MM.1S (cell line): ENCODE measurements around the gene ARHGAP27.

Experiments used
- DNase-seq: peaks from one replicate; pipeline ENCODE4 v3.0.0-alpha.2; 2015
- H2AFZ ChIP-seq: fragments of 300-600 bp; sonication (generic); 2 replicates; pipeline ENCODE4 v1.6.0; 2016; ENCODE audit warnings: antibody characterized with exemption, low read length
- H3F3A ChIP-seq: fragments of 300-600 bp; sonication (generic); 2 replicates; pipeline ENCODE4 v1.6.1; 2016; ENCODE audit warnings: mild to moderate bottlenecking, antibody characterized with exemption, low read length, moderate library complexity, mixed read lengths; ENCODE audit not compliant: insufficient read depth
- H3K27ac ChIP-seq: fragments of 300-600 bp; sonication (generic); 2 replicates; pipeline ENCODE4 v1.5.1; 2016; ENCODE audit warnings: mild to moderate bottlenecking, low read length
- H3K27me3 ChIP-seq: fragments of 300-600 bp; sonication (generic); replicated peaks from 2 replicates; pipeline ENCODE4 v1.6.0; 2016; ENCODE audit warnings: low read length; ENCODE audit not compliant: insufficient read depth
- H3K36me3 ChIP-seq: fragments of 300-600 bp; sonication (generic); replicated peaks from 2 replicates; pipeline ENCODE4 v1.6.1; 2016; ENCODE audit warnings: mild to moderate bottlenecking, low read length, mixed read lengths; ENCODE audit not compliant: insufficient read depth
- H3K4me1 ChIP-seq: fragments of 300-600 bp; sonication (generic); 2 replicates; pipeline ENCODE4 v1.6.1; 2016; ENCODE audit warnings: low read length, mixed read lengths
- H3K4me2 ChIP-seq: fragments of 300-600 bp; sonication (generic); 2 replicates; pipeline ENCODE4 v1.6.0; 2016; ENCODE audit warnings: low read depth, low read length
- H3K4me3 ChIP-seq: fragments of 300-600 bp; sonication (generic); 2 replicates; pipeline ENCODE4 v1.5.1; 2016; ENCODE audit warnings: low read length, mixed read lengths
- H3K79me2 ChIP-seq: fragments of 300-600 bp; sonication (generic); 2 replicates; pipeline ENCODE4 v1.6.1; 2016; ENCODE audit warnings: mixed run types, low read length, mixed read lengths
- H3K9ac ChIP-seq: fragments of 300-600 bp; sonication (generic); 2 replicates; pipeline ENCODE4 v1.6.1; 2016; ENCODE audit warnings: low read length, mixed read lengths
- H3K9me2 ChIP-seq: fragments of 300-600 bp; sonication (generic); replicated peaks from 2 replicates; pipeline ENCODE4 v1.6.1; 2016; ENCODE audit warnings: mild to moderate bottlenecking, low read length, mixed read lengths; ENCODE audit not compliant: insufficient read depth
- H3K9me3 ChIP-seq: fragments of 300-600 bp; sonication (generic); replicated peaks from 2 replicates; pipeline ENCODE4 v1.6.1; 2016; ENCODE audit warnings: mild to moderate bottlenecking, low read length, mixed read lengths; ENCODE audit not compliant: insufficient read depth
- H4K20me1 ChIP-seq: fragments of 300-600 bp; sonication (generic); 2 replicates; pipeline ENCODE4 v1.6.1; 2016; ENCODE audit warnings: mild to moderate bottlenecking, low read length, moderate library complexity, mixed read lengths; ENCODE audit not compliant: insufficient read depth
- EZH2 ChIP-seq: fragments of 300-600 bp; sonication (generic); optimal IDR thresholded peaks from 2 replicates; pipeline ENCODE3; 2017; ENCODE audit warnings: low read depth, mild to moderate bottlenecking, antibody characterized with exemption, low read length, mixed read lengths
- EZH2phosphoT487 ChIP-seq: fragments of 300-600 bp; sonication (generic); IDR thresholded peaks from 2 replicates; pipeline ENCODE4 v1.6.1; 2018; ENCODE audit warnings: antibody characterized with exemption, low read length
- TF ChIP-seq, protein P1 (sequence below): fragments of 300-600 bp; sonication (generic); IDR thresholded peaks from 2 replicates; pipeline ENCODE4 v1.5.1; 2016; ENCODE audit warnings: antibody characterized with exemption, low read length, mixed read lengths

The ARHGAP27 gene

DNA sequence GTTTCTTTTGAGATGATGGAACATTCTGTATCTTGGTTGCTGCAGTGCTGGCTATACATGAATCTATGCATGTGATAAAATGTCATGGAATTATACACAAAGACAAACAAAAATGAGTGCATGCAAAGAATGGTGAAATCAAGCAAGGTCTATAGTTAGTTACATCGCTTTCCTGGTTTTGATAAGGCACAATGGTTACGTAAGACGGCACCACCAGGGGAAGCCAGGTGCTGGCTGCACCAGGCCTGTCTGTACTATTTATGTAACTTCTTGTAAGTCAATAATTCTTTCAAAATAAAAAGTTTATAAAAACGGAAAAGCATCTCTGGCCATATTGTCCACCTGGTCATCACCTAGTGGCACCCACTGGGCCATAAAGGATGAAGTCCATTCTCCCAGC is 46.5 kb downstream of the ARHGAP27 start:
- Histone ChIP-seq H3K27ac (no peak overlapping the region), H3K4me1 (0 out of 2 replicates have a peak, but pooled peaks cover 3% of the 10 kb centered on the region), H3K36me3 (no peaks in the 10 kb centered on the region), H2AFZ (no peak overlapping the region), H3K79me2 (no peaks in the 10 kb centered on the region), H3F3A (no peaks in the 10 kb centered on the region), H3K4me2 (no peak overlapping the region), H3K9ac (no peak overlapping the region), H3K9me3 (no peaks in the 10 kb centered on the region), H3K9me2 (no peaks in the 10 kb centered on the region), H3K4me3 (no peak overlapping the region), H3K27me3 (no peaks in the 10 kb centered on the region), H4K20me1 (no peaks in the 10 kb centered on the region)
- no peak for DNase-seq
- TF ChIP-seq, protein P1, sequence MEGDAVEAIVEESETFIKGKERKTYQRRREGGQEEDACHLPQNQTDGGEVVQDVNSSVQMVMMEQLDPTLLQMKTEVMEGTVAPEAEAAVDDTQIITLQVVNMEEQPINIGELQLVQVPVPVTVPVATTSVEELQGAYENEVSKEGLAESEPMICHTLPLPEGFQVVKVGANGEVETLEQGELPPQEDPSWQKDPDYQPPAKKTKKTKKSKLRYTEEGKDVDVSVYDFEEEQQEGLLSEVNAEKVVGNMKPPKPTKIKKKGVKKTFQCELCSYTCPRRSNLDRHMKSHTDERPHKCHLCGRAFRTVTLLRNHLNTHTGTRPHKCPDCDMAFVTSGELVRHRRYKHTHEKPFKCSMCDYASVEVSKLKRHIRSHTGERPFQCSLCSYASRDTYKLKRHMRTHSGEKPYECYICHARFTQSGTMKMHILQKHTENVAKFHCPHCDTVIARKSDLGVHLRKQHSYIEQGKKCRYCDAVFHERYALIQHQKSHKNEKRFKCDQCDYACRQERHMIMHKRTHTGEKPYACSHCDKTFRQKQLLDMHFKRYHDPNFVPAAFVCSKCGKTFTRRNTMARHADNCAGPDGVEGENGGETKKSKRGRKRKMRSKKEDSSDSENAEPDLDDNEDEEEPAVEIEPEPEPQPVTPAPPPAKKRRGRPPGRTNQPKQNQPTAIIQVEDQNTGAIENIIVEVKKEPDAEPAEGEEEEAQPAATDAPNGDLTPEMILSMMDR = no peak
- TF ChIP-seq EZH2 (no peak), EZH2phosphoT487 (no peak)

DNA sequence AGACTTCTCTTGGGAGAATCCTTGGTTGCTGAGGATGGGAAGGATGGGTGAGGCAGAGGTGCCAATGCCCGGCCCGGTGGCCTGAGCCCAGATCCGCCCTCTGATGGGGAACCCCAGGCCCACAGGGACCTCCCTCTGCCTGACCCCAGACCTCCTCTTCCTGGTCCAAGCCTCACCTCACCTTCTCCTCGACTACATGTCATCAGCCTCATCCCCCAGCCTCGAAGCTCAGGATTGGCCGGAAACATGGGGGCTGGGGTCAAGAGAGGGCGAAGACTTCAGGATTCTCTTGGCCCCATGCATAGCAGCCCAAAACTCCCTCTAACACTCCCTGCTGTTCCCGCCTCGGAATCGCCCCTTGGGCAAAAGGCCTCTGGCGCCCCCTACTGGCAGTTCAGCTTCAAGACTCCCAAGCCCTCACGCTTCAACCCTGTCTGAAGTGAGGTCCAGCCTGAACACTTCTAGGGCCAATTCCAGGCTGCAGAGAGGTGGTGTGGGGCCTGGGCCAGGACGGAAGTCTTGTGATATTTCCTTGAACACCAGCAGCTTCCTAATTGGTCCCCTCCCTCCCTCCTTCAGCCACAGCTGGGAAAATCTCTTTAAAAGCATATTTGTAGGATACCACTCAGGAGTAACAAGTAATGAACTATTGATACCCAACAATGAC is 47.2 kb downstream of the ARHGAP27 start:
- H3K36me3 ChIP-seq = no peaks in the 10 kb centered on the region
- H3K79me2 ChIP-seq = no peaks in the 10 kb centered on the region
- peak; percentile 87 for DNase-seq
- H3K9me3 ChIP-seq = no peaks in the 10 kb centered on the region
- H3K9ac ChIP-seq = no peak overlapping the region; the same call in 1 of the 2 replicates
- no peak overlapping the region for H3K4me3 ChIP-seq
- TF ChIP-seq, protein P1 = peak; percentile 99
- TF ChIP-seq EZH2phosphoT487 (no peak), EZH2 (no peak)
- H3K4me2 ChIP-seq = no peak overlapping the region
- peak overlapping the region; percentile 36 for H2AFZ ChIP-seq
- no peaks in the 10 kb centered on the region for H3K27me3 ChIP-seq
- no peaks in the 10 kb centered on the region for H4K20me1 ChIP-seq
- no peak overlapping the region for H3K27ac ChIP-seq
- H3K9me2 ChIP-seq = no peaks in the 10 kb centered on the region
- H3K4me1 ChIP-seq = peaks cover 7% of the 10 kb centered on the region
- H3F3A ChIP-seq = peaks cover 5% of the 10 kb centered on the region

DNA sequence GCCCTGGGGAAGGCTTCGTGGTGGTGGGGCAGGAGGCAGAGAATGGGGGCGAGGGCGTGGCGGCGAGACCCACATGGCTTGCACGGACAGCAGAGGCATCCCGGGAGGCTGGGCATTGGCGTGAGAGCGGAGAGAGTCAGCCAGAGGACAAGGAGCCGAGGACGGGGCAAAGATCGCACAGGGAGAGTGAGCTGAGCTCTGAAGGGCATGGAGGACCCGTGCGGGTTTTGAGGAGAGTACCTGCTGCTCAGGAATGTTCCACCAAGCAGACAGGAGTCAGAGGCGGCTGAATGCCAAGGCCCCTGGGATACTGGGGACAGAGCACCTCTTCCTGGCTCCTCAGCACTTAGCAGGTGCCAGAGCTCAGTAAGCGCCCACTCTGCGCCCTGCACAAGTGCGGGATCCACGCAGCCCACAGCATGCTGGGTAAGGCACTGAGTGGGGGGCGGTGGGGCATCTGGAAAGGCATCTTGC is 47.8 kb downstream of the ARHGAP27 start:
- H3K79me2 ChIP-seq = no peaks in the 10 kb centered on the region
- H4K20me1 ChIP-seq = no peaks in the 10 kb centered on the region
- H3K27ac ChIP-seq = no peak overlapping the region
- H3K9me2 ChIP-seq = no peaks in the 10 kb centered on the region
- peaks cover 5% of the 10 kb centered on the region for H3F3A ChIP-seq
- no peak overlapping the region for H3K4me2 ChIP-seq
- no peak for DNase-seq
- H3K9me3 ChIP-seq = no peaks in the 10 kb centered on the region
- no peak overlapping the region for H3K9ac ChIP-seq
- TF ChIP-seq EZH2phosphoT487 (no peak), EZH2 (no peak)
- TF ChIP-seq, protein P1 = no peak
- H3K4me1 ChIP-seq = peaks cover 12% of the 10 kb centered on the region
- no peaks in the 10 kb centered on the region for H3K27me3 ChIP-seq
- H3K36me3 ChIP-seq = no peaks in the 10 kb centered on the region
- peak overlapping the region; percentile 36; the same call in 1 of the 2 replicates for H2AFZ ChIP-seq
- H3K4me3 ChIP-seq = no peak overlapping the region
